Activated T-cell treated with anti-CD3 and anti-CD28 coated beads for 1 hour (primary cell): ENCODE measurements around the gene HSD17B4.
"Not testable (repeated sequence)": the region's sequence is repeated elsewhere in the genome, so short reads cannot be mapped to it uniquely, and the experiment has no call there.

ENCODE experiments used
- DNase-seq: peaks from one replicate; pipeline ENCODE4 v3.0.0-alpha.2; 2020; ENCODE audit warnings: low read depth

The HSD17B4 gene

DNA sequence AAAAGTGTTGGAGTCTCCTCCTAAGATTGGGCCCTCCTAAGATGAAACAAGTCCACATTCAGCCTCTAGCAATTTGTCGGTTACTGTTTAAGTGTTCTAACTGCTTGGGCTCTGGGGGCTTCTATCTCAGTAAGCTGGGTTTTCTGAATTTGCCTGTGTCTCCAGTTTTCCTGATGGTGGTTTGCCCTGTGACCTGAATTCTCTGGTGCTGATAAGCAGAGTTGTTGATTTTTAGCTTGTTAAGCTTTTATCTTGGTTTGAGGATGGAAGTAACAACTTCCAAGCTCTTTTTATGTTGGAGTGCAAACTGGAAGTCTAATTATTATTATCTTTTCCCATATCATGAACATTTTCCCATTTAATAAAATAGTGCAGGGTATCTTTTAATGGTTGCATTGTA lies 30.9 kb downstream of the HSD17B4 start:
- no peak for DNase-seq

DNA sequence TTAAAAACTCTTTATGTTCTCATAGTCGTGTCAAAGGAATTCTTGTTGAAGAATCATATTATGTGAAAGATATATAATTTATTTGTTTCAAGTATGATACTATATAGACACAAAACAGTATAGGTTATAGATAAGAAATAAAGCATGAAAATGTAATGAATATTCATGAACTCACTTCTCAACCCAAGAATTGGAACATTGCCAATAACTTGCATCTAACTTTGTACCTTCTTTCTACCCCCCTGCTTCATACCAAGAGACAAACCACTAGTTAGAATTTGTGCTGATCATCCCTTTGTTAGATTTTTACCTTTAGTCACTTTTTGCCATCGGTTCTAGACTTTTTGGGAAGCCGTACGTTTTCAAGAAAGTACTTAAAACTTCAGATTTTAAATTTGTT lies 32.6 kb downstream of the HSD17B4 start:
- DNase-seq: no peak

DNA sequence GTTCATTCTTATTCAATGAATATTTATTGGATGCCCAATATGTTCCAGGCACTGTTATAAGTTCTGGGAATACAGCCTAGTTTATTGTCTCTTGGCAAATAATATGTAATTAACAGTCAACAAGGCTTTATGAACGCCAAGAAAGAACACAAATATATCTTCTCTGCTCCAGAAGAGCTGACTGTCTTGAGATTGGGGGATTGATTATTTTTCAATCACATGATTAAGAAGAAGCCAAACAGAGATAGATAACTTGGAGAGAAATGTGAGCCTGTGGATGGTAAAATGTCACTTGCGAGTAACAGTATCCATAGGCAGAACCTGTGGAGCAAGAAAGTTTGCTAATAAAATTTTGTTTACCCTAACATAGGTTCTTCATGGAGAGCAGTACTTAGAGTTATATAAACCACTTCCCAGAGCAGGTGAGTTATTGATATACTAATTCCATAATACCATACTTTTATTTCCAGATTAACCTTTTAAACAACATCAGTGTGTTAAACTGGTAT lies 49.4 kb downstream of the HSD17B4 start:
- DNase-seq: no peak

DNA sequence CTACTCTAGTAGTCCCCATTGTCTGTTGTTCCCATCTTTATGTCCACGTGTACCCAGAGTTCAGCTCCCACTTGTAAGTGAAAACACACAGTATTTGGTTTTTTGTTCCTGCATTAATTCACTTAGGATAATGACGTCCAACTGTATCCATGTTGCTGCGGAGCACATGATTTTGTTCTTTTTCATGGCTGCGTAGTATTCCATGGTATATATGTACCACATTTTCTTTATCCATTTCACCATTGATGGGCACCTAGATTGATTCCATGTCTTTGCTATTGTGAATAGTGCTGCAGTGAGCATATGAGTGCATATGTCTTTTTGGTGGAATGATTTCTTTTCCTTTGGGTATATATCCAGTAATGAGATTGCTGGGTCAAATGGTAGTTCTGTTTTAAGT lies 51.6 kb downstream of the HSD17B4 start:
- DNase-seq: not testable (repeated sequence)

DNA sequence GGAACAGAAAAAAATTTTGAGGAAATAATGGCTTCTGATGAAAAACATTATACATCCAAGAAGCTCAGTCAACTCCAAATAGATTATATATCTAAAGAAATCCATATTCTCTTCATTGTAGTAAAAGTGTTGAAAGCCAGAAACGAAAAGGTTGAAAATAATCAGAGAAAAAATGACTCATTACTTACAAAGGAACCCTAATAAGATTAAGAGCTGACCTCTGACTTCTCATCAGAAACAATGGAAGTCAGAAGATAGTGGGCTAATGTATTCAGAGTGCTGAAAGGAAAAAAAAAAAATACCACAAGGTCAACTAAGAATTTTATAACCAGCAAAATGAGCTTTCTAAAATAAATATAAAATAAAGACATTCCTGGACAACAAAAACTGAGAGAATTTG lies 60.0 kb downstream of the HSD17B4 start:
- no peak for DNase-seq

DNA sequence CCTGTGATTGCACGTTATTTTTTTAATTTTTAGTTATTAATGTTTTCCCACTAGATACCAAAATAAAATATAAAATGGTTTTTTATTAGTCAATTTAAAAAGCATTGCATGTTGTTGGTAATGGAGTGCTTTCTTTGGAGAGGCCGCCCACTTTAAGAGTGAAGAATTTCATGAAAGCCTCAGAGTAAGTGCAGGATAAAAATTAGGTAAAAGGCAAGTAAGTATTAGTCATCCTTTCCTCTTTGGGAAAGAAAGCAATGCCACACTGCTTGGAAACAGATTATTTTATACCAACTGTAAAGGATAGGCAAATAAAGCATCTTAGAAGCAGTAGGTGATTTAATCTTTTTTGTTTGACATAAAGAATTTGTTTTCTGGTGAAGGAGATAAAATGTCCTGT lies 62.9 kb downstream of the HSD17B4 start:
- no peak for DNase-seq

DNA sequence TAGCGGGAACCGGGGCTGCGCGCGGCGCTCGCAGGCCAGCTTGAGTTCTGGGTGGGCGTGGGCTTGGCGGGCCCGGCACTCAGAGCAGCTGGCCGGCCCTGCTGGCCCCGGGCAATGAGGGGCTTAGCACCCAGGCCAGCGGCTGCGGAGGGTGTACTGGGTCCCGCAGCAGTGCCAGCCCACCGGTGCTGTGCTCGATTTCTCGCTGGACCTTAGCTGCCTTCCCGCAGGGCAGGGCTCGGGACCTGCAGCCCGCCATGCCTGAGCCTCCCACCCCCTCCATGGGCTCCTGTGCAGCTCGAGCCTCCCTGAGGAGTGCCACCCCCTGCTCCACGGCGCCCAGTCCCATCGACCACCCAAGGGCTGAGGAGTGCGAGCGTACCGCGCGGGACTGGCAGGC lies 64.8 kb downstream of the HSD17B4 start:
- not testable (repeated sequence) for DNase-seq

DNA sequence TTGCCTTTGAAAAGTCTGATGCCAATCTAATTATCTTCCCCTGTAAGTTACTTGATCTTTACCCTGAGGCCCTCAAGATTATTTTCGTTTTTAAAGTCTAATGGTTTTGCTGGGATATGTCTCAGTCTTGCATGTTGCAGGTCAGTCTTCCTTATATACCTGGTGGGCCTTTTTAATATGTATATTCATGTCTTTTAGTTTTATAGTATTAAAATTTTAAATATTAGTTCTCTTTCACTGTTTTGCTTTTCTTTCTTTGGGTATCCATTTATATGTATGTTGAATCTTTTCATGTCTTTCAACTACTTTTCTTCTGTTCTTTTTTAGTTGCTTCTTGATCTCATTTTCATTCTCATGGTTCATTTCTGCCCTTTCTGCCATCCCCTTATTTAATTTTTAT lies 68.9 kb downstream of the HSD17B4 start:
- DNase-seq: no peak

DNA sequence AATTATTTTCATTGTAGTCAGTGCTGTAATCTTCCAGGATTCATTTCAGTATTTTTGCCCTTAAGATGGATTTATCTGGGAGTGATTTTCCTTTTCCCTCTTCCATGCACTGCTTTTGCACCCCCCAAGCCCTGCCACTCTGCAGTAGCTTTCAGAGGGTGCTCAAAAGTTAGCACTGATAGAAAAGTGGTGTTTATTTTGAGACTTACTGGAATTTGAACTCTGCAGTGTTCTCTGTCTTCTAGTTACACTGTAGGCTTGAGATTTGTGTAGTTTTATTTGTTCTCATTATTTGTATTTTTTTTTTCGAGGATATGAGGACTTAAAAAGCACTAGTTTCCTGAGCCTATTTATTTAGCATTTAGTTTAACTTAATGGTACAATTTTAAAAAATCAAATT lies 70.5 kb downstream of the HSD17B4 start:
- no peak for DNase-seq

DNA sequence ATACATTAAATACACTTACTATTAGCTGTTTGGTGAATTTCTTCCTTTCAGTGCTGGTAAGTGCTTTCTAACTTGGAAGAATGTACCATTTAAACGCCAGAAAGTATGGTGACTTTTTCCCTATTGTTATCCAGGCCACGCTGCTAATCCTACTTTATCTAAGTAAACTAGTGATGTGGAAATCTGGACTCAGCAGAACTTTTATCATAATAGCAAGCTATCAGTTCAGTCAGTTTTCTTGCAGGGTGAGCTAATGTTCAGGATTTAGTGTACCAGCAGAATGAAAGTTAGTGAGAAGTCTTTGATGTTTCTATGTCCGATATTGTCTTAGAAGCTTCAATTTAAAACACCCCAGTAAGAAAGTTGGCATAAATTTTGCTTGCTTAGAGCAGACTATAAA lies 72.2 kb downstream of the HSD17B4 start:
- DNase-seq: no peak

DNA sequence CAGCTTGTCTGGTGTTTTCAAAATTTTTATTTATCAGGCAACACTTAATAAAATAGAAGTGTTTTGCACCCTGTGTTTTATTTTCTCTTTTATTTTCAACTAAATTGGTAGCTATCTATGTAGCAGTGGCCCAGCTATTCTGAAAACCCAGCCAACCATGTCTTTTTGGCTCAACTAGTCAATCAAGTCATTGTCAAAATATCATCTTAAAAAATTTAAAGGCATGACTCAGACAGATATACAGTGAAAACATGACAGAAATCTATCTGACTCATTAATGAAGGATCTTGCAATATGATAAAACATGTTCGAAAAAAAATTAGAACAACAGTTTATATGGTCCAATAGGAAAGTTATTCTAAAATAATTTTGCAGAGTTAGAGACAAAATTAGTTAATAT lies 75.1 kb downstream of the HSD17B4 start:
- DNase-seq: no peak

DNA sequence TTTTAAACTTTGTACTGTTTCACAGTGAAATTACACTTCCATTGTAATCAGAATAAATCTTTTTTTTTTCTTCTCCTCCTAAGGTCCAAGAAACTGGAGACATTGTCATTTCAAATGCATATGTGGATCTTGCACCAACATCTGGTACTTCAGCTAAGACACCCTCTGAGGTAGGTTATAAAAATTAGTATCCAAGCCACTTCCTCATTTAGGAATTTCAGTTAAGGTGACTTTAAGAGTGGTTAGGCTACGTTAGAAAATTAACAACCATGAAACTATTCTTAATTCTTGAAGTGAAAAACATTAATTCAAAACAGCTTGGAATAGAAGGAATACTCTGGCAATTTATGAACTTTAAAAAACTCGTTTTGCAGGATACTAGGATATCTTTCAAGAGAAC lies 77.5 kb downstream of the HSD17B4 start:
- DNase-seq: no peak

DNA sequence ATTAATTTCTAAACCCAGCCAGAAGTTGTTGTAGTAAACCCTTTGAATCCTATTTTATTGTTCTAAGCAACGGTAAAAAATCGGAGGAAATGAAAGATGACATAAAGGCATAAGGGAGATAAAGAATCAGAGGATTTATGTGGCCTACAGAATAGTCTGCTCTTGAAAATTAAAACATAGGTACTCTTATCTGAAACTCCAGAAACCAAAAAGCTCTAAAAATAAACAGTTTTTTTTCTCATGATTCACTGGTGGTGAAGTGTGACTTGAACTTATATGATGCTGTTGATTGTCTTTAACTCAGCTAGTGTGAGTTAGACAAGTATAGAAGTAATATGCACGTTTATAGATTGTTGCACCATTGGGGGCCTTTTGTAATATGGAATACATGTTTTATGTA lies 80.3 kb downstream of the HSD17B4 start:
- no peak for DNase-seq

DNA sequence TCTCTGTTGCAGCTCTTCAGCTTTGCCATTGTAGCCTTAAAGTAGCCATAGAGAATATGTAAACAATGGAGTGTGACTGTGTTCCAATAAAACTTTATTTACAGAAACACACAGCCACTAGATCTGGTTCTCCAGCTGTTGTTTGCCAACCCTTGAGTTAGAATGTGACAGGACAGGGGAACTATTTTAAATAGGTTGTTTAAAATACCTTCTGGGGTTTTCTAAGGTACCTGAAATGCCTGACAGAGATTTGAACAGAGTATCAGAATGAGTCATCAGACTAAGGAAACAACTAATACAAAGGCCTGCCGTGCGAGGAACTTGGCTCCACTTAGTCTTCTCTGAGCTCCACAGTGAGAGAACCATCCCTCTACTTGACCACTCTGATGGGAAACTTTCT lies 85.4 kb downstream of the HSD17B4 start:
- DNase-seq: no peak

DNA sequence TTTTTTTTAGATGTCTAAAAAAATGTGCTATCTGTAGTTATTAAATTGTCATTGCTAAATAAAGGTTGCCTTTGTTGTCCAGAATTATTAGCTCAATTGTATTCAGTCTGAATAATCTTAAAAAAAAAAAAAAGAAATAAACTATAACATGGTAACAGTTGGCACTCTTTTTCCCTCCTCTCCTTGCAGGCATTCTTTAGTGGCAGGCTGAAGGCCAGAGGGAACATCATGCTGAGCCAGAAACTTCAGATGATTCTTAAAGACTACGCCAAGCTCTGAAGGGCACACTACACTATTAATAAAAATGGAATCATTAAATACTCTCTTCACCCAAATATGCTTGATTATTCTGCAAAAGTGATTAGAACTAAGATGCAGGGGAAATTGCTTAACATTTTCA lies 89.4 kb downstream of the HSD17B4 start:
- no peak for DNase-seq

DNA sequence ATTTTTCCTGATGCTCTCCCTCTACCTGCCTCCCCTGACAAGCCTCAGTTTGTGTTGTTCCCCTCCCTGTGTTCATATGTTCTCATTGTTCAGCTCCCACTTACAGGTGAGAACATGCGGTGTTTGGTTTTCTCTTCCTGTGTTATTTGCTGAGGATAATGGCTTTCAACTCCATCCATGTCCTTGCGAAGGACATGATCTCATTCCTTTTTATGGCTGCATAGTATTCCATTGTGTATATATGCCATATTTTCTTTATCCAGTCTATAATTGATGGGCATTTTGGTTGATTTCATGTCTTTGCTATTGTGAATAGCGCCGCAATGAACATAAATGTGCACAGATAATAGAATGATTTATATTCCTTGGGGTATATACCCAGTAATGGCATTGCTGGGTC lies 99.5 kb downstream of the HSD17B4 start:
- DNase-seq: no peak

DNA sequence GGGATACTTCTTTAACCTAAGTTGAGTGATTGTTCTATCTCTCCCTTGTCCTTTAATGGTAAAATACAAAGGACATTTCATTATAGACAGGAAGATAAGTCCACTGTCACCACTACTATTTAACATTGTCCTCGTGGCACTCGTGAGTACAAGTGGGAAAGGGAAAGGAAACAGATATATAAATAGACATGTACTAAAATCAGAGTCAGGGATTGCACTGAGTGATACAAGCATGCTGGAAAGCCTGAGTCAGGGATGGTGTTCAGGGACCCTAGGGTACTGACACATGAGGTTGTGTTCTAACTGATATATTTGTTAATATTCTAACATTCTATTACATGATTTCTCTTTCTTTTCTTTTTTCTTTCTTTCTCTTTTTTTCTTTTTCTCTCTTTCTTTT lies 102.3 kb downstream of the HSD17B4 start:
- no peak for DNase-seq

DNA sequence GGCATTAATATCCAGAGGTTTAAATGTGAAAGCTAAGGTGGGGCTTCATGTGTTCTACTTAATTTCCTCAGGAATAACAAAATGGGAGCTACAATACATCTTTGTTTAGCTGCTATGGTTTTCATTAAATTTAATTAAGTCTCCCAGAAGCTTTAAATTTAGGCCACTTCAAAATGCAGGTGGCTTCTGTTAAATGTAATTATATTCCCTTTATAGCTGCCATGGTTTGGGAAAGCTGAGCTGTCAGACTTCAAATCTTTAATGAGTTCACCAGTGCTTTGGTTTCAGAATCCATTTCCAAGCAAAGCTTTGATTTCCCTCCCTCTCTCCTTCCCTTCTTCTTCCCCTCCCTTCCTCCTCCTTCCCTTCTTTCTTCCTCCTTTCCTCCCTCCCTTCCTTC lies 118.6 kb downstream of the HSD17B4 start:
- no peak for DNase-seq

DNA sequence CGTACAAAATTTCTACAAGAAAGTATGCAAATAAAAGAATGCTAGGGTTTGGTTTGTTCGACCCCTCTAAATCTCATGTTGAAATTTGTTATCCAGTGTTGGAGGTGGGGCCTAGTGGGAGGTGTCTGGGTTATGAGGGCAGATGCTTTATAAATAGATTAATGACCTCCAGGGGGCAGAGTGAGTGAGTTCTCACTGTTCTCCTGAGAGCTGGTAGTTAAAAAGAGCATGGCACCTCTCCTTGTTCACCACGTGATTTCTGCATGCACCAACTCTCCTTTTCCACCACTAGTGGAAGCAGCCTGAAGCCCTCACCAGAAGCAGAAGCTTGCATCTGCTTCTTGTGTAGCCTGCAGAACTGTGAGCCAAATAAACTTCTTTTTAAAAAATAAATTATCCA lies 126.6 kb downstream of the HSD17B4 start:
- DNase-seq: no peak

DNA sequence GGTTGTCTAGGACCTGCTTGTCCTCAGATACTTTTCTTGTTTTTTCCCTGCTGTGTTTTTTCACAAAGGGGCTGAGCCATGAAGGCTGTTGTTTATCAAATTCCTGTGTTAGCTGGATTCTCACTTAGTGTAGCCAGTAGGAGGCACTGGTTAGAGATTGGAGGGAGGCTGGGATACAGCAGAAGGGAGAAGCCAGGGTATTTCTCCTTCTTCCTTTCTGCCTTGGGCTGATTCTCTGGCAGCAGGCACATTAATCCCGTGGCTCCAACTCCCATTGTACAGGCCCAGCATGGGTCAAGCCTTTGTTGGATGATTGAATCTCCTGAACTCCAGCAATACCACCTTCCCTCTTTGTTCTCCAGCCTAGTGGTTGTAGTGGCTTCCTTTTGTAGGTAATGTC lies 130.7 kb downstream of the HSD17B4 start:
- no peak for DNase-seq

DNA sequence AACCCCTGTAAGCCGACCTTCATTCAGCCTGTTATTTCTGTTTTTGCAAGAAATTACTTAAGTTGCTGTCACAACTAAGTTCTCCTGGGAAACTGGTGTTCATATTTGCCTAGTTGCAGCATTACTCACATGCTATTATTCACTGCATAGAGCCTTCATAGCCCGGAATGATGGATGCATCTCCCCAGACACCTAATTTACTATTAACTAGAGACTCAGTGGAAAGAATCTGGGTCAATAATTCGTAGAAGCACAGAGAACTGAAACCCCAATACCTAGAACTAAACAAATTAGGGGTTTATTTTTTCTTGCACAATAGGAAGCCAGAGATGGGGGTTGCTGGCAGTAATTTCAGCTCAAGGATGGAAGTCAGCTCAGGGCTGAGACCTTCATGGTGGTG lies 131.4 kb downstream of the HSD17B4 start:
- DNase-seq: no peak
